Trophoblast cell (in vitro differentiated cells and primary cell): ENCODE data around the gene FAM83G.

Source experiments
- DNase-seq, 2 donors: peaks; one replicate each; pipeline ENCODE4 v3.0.0-alpha.2; 2016
- H2AFZ ChIP-seq: 2 replicates; pipeline ENCODE4 v1.6.1; 2013; ENCODE audit warnings: low read length, moderate library complexity, mild to moderate bottlenecking; ENCODE audit not compliant: insufficient read depth, poor library complexity
- H2AK5ac ChIP-seq: 2 replicates; pipeline ENCODE4 v1.6.1; 2013; ENCODE audit warnings: mild to moderate bottlenecking, low read length
- H2BK120ac ChIP-seq: 2 replicates; pipeline ENCODE4 v1.6.1; 2013; ENCODE audit warnings: low read length, mild to moderate bottlenecking, moderate library complexity; ENCODE audit not compliant: insufficient read depth, poor library complexity
- H2BK12ac ChIP-seq: 2 replicates; pipeline ENCODE4 v1.6.1; 2013; ENCODE audit warnings: mild to moderate bottlenecking, low read length, moderate library complexity
- H2BK5ac ChIP-seq: 2 replicates; pipeline ENCODE4 v1.6.1; 2013; ENCODE audit warnings: low read length, low read depth, moderate library complexity, mild to moderate bottlenecking; ENCODE audit not compliant: poor library complexity
- H3K14ac ChIP-seq: 2 replicates; pipeline ENCODE4 v1.6.1; 2013; ENCODE audit warnings: mild to moderate bottlenecking, low read length
- H3K18ac ChIP-seq: 2 replicates; pipeline ENCODE4 v1.6.1; 2013; ENCODE audit warnings: mild to moderate bottlenecking, low read length
- H3K23ac ChIP-seq: 2 replicates; pipeline ENCODE4 v1.6.1; 2013; ENCODE audit warnings: low read length
- H3K27ac ChIP-seq: 2 replicates; pipeline ENCODE4 v1.5.1; 2013; ENCODE audit warnings: low read depth, mild to moderate bottlenecking, inconsistent platforms, low read length, moderate library complexity
- H3K27me3 ChIP-seq: 2 replicates; pipeline ENCODE4 v1.6.1; 2013; ENCODE audit warnings: inconsistent platforms, mild to moderate bottlenecking, low read length, moderate library complexity; ENCODE audit not compliant: insufficient read depth
- H3K36me3 ChIP-seq, 2 experiments: 1 replicate in 1 of 2; 2 replicates in 1 of 2; pipeline ENCODE4 v1.6.1; 2013; ENCODE audit warnings: low read length in 2 of 2, mild to moderate bottlenecking in 2 of 2, moderate library complexity in 1 of 2; ENCODE audit not compliant: insufficient read depth in 2 of 2, control insufficient read depth in 1 of 2
- H3K4ac ChIP-seq: 2 replicates; pipeline ENCODE4 v1.6.1; 2013; ENCODE audit warnings: low read depth, mild to moderate bottlenecking, low read length, moderate library complexity
- H3K4me1 ChIP-seq, 2 experiments: 1 replicate in 1 of 2; 2 replicates in 1 of 2; pipeline ENCODE4 v1.6.1; 2013; ENCODE audit warnings: low read length in 2 of 2, mild to moderate bottlenecking in 2 of 2, moderate library complexity in 1 of 2; ENCODE audit not compliant: insufficient read depth in 2 of 2, control insufficient read depth in 1 of 2
- H3K4me2 ChIP-seq: 2 replicates; pipeline ENCODE4 v1.6.1; 2013; ENCODE audit warnings: inconsistent platforms, mild to moderate bottlenecking, low read length, moderate library complexity
- H3K4me3 ChIP-seq: 2 replicates; pipeline ENCODE4 v1.5.1; 2013; ENCODE audit warnings: mild to moderate bottlenecking, low read depth, low read length, inconsistent platforms
- H3K79me1 ChIP-seq: one replicate; pipeline ENCODE4 v1.6.1; 2013; ENCODE audit warnings: low read length
- H3K79me2 ChIP-seq: 2 replicates; pipeline ENCODE4 v1.6.1; 2013; ENCODE audit warnings: low read length, mild to moderate bottlenecking; ENCODE audit not compliant: control insufficient read depth, insufficient read depth, poor library complexity
- H3K9ac ChIP-seq: 2 replicates; pipeline ENCODE4 v1.6.1; 2013; ENCODE audit warnings: mild to moderate bottlenecking, low read length
- H3K9me3 ChIP-seq: 2 replicates; pipeline ENCODE4 v1.6.1; 2013; ENCODE audit warnings: low read depth, mild to moderate bottlenecking, control low read depth, inconsistent platforms, low read length; ENCODE audit not compliant: insufficient read depth
- H4K12ac ChIP-seq: 2 replicates; pipeline ENCODE4 v1.6.1; 2013; ENCODE audit warnings: low read depth, mild to moderate bottlenecking, low read length, moderate library complexity
- H4K8ac ChIP-seq: 2 replicates; pipeline ENCODE4 v1.6.1; 2013; ENCODE audit warnings: low read depth, mild to moderate bottlenecking, low read length, moderate library complexity
- H4K91ac ChIP-seq: one replicate; pipeline ENCODE4 v1.6.1; 2013; ENCODE audit warnings: low read depth, mild to moderate bottlenecking, low read length, moderate library complexity
- whole genome bisulfite sequencing: extraction: QIAGEN DNeasy Blood & Tissue Kit; methylation state at CpG from one replicate; pipeline ENCODE4 v1.1.7; 2013; ENCODE audit warnings: missing lambda C conversion rate; ENCODE audit not compliant: insufficient read length, insufficient coverage; ENCODE audit errors: extremely low coverage; 5-methylcytosine and 5-hydroxymethylcytosine counted together

The FAM83G gene

DNA sequence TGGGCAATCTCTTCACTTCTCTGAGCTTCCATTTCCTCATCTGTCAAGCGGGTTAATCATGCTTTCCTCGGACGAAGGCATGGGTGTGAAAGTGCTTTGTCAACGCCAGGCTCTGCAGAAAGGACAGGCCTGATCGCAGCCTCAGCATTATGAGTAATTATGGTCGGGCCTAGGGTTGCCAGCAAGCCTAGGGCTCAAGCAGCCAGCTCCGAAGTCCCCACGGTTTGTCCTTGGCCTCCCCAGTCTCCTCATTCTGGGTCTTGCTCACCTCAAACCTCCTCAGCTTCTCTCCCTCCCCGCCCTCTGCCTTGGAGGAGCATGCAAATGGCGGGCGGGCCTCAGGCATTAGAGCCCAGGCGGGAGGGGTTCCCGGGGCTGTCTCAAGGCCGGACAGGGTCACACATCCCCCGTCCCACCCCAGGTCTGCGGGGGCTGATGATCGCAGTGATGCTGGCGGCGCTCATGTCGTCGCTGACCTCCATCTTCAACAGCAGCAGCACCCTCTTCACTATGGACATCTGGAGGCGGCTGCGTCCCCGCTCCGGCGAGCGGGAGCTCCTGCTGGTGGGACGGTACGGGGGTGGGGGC lies 10.2 kb upstream of the FAM83G start:
- H3K79me1 ChIP-seq, result peaks cover 6% of the 10 kb centered on the region
- no peak overlapping the region for H2AFZ ChIP-seq
- H3K4ac ChIP-seq, result no peak overlapping the region
- no peaks in the 10 kb centered on the region for H3K27me3 ChIP-seq
- H3K9me3 ChIP-seq, result no peaks in the 10 kb centered on the region
- no peak overlapping the region for H3K4me3 ChIP-seq
- H4K12ac ChIP-seq, result no peak overlapping the region
- no peak overlapping the region for H2BK120ac ChIP-seq
- H3K14ac ChIP-seq, result no peak overlapping the region
- H3K23ac ChIP-seq, result no peak overlapping the region
- no peak overlapping the region for H4K91ac ChIP-seq
- no peak overlapping the region for H3K27ac ChIP-seq
- H4K8ac ChIP-seq, result no peak overlapping the region
- no peak overlapping the region for H3K9ac ChIP-seq
- H3K4me2 ChIP-seq, result no peak overlapping the region
- WGBS, result no CpG with 5 or more reads among the region's 29 CpGs
- H3K18ac ChIP-seq, result no peak overlapping the region
- no peak overlapping the region for H2BK5ac ChIP-seq
- H2AK5ac ChIP-seq, result no peak overlapping the region
- DNase-seq, result no peak
- no peak overlapping the region for H2BK12ac ChIP-seq
- H3K36me3 ChIP-seq, result no peaks in the 10 kb centered on the region
- no peaks in the 10 kb centered on the region for H3K79me2 ChIP-seq
- peaks cover 7 to 13% of the 10 kb centered on the region in 2 experiments for H3K4me1 ChIP-seq

DNA sequence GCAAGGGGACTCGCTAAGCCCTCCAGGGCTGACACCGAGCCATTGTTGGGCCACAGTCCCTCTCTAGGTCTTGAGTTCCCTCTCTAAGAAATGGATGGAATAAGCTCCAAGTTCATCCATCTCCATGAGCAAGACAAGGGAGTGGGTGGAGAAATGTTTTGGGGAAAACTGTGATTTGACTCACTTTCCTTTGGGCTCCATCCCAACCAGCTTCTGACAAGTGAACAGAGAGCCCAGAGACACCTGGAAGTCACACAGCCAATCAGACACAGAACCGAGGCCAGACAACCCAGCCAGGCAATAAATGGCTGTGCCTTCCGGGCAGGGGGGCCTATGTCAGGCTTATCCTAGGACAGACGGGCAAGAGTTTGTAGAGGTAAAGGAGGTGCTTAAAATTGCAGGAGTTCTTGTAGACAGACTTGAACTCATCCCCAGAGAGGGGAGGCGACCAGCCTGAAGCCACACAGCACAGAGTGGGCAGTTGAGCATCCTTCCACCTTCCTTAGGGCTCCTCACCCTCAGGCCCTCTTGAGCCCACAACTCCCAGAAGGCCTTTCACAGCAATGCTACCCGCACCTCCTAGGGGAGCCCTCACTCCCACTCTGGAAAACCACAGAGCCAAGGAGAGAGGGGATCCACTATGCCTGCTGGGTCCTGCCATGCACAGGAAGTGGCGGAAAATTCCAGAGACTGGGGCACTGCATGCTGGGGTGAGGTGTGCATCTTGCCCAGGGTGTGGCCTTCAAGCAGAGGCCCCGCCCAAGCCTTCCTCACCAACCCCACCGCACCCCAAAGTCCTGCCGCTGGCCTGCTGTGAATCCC lies 9.5 kb upstream of the FAM83G start:
- H3K4me2 ChIP-seq, result no peak overlapping the region
- no peak overlapping the region for H3K9ac ChIP-seq
- peaks cover 6 to 13% of the 10 kb centered on the region in 2 experiments for H3K4me1 ChIP-seq
- H3K36me3 ChIP-seq, result no peaks in the 10 kb centered on the region
- H2BK5ac ChIP-seq, result no peak overlapping the region
- no peak overlapping the region for H3K23ac ChIP-seq
- no peaks in the 10 kb centered on the region for H3K9me3 ChIP-seq
- no peak overlapping the region for H4K12ac ChIP-seq
- no peak overlapping the region for H4K8ac ChIP-seq
- H3K79me1 ChIP-seq, result peaks cover 6% of the 10 kb centered on the region
- H3K27ac ChIP-seq, result no peak overlapping the region
- no peak overlapping the region for H2BK120ac ChIP-seq
- no peaks in the 10 kb centered on the region for H3K27me3 ChIP-seq
- no peak overlapping the region for H2AK5ac ChIP-seq
- no peak overlapping the region for H2AFZ ChIP-seq
- no peak overlapping the region for H4K91ac ChIP-seq
- no peak overlapping the region for H3K4ac ChIP-seq
- H3K4me3 ChIP-seq, result no peak overlapping the region
- no peak overlapping the region for H3K14ac ChIP-seq
- DNase-seq, result no peak
- H3K79me2 ChIP-seq, result no peaks in the 10 kb centered on the region
- no peak overlapping the region for H2BK12ac ChIP-seq
- WGBS, result no CpG with 5 or more reads among the region's 11 CpGs
- no peak overlapping the region for H3K18ac ChIP-seq

DNA sequence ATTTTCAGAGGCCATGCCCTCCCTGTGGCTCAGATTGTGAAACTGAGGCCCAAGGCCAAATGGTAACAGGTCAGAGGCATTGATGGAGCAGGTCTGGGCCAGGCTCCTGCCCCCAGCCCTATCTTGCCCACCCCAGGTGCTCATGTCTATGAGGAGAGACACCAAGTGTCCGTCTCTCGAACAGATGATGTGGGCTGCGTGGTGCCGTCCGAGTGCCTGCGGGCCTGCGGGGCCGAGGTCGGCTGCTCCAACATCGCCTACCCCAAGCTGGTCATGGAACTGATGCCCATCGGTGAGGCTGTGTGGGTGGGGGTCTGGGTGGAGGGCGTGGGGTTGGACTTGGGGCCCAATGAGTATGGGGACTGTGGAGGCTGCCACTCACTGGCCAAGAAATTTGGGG lies 8.7 kb upstream of the FAM83G start:
- no peak overlapping the region for H3K18ac ChIP-seq
- no peak overlapping the region for H2BK5ac ChIP-seq
- no peaks in the 10 kb centered on the region for H3K79me2 ChIP-seq
- no peaks in the 10 kb centered on the region for H3K36me3 ChIP-seq
- no peaks in the 10 kb centered on the region for H3K9me3 ChIP-seq
- no peak overlapping the region for H3K4me3 ChIP-seq
- no peak overlapping the region for H3K23ac ChIP-seq
- no peak overlapping the region for H3K14ac ChIP-seq
- no peak overlapping the region for H4K12ac ChIP-seq
- DNase-seq, result no peak
- H4K8ac ChIP-seq, result no peak overlapping the region
- H2AK5ac ChIP-seq, result no peak overlapping the region
- no peak overlapping the region for H3K4me2 ChIP-seq
- no peak overlapping the region for H4K91ac ChIP-seq
- no peak overlapping the region for H3K9ac ChIP-seq
- no CpG with 5 or more reads among the region's 12 CpGs for WGBS
- H3K4ac ChIP-seq, result no peak overlapping the region
- H3K27me3 ChIP-seq, result no peaks in the 10 kb centered on the region
- H3K27ac ChIP-seq, result no peak overlapping the region
- no peak overlapping the region for H2BK12ac ChIP-seq
- H3K4me1 ChIP-seq, result peaks cover 6 to 13% of the 10 kb centered on the region in 2 experiments
- H3K79me1 ChIP-seq, result peaks cover 6% of the 10 kb centered on the region
- H2BK120ac ChIP-seq, result no peak overlapping the region
- no peak overlapping the region for H2AFZ ChIP-seq

DNA sequence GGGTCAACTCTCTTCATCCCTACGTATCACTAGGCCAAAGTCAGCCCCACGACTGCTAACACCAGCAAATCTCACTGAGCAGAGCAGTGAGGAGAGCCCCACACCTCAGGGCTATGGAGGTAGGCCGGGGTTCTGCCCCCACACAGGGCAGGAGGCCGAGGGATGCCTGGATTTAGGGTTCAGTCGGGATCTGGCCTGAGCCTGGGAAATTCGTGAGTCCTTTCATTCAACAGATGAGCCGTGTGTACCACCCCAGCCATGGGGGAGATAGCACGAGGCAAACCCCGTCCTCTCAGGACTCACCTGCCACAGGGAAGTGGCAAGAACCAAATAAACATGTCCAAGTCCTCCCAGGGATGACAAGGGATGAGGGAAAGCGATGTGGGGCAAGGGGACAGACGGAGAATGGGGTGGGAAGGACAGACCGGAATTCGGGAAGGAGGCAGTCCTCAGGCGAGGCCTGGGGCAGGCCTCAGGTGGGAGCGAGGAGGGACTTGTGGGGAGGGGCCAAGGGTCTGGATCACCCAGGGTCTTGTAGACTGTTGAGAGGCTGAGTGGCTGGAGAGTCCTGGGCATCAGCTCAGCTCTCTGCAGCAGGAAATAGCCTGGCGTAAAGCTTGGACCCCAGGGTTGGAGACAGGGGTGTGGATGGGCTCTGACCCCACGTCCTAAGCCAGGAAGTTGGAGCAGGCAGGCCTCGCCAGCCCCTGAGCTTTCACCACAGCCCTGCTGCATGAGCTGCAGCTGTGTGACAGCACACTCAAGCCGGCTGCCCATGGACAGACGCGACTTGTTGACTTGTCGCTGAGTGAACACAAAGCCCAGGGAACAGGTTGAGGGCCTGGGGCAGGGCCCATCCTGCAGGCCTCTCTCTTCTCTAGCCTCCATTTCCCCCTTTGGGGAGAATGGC lies 7.9 kb upstream of the FAM83G start:
- Histone ChIP-seq H3K36me3 (no peaks in the 10 kb centered on the region), H2BK5ac (no peak overlapping the region), H2BK120ac (no peak overlapping the region), H3K9ac (no peak overlapping the region), H2AFZ (no peak overlapping the region), H3K4ac (no peak overlapping the region), H2BK12ac (no peak overlapping the region), H3K18ac (no peak overlapping the region), H3K4me1 (peaks cover 6 to 13% of the 10 kb centered on the region in 2 experiments), H3K27ac (no peak overlapping the region), H3K79me2 (no peaks in the 10 kb centered on the region), H4K91ac (peak overlapping the region; percentile 59), H2AK5ac (no peak overlapping the region), H3K23ac (no peak overlapping the region), H3K4me3 (no peak overlapping the region), H3K79me1 (peaks cover 6% of the 10 kb centered on the region), H3K4me2 (no peak overlapping the region), H3K27me3 (no peaks in the 10 kb centered on the region), H3K9me3 (no peaks in the 10 kb centered on the region), H3K14ac (peak overlapping the region; percentile 21), H4K8ac (no peak overlapping the region), H4K12ac (no peak overlapping the region)
- no CpG with 5 or more reads among the region's 22 CpGs for WGBS
- no peak for DNase-seq
